DMS 273 treated with DMSO at 0.1 percent for 48 hours (cell line): ENCODE measurements around the gene SLC6A6.
"Not testable (repeated sequence)": the region's sequence is repeated elsewhere in the genome, so short reads cannot be mapped to it uniquely, and the experiment has no call there.

Experiments
- DNase-seq: peaks from one replicate; lab custom pipeline; 2025; lab: John Stamatoyannopoulos, UW

Gene SLC6A6

GRCh38 chr3:14507757-14508504, 105.5 kb downstream of the SLC6A6 start:
- DNase-seq: no peak

GRCh38 chr3:14508505-14508819, 106.1 kb downstream of the SLC6A6 start:
- DNase-seq: no peak

GRCh38 chr3:14508966-14509795, 106.8 kb downstream of the SLC6A6 start:
- DNase-seq: no peak

GRCh38 chr3:14509796-14510100, 107.3 kb downstream of the SLC6A6 start:
- no peak for DNase-seq

GRCh38 chr3:14510838-14511622, 108.6 kb downstream of the SLC6A6 start:
- no peak for DNase-seq

GRCh38 chr3:14511623-14512280, 109.3 kb downstream of the SLC6A6 start:
- no peak for DNase-seq

GRCh38 chr3:14512281-14512941, 110.0 kb downstream of the SLC6A6 start:
- DNase-seq: no peak

- DNase-seq: no peak
These were observed 110.5 kb downstream of the SLC6A6 start for GRCh38 chr3:14512942-14513327.

- DNase-seq: no peak
These were observed 111.3 kb downstream of the SLC6A6 start for GRCh38 chr3:14513566-14514322.

GRCh38 chr3:14514323-14514720, 111.9 kb downstream of the SLC6A6 start:
- DNase-seq: no peak

GRCh38 chr3:14515526-14515925, 113.1 kb downstream of the SLC6A6 start:
- not testable (repeated sequence) for DNase-seq

- DNase-seq: no peak
These were observed 114.4 kb downstream of the SLC6A6 start for GRCh38 chr3:14516738-14517345.

GRCh38 chr3:14517601-14518431, 115.4 kb downstream of the SLC6A6 start:
- no peak for DNase-seq

GRCh38 chr3:14518432-14518802, 116.0 kb downstream of the SLC6A6 start:
- DNase-seq: no peak

GRCh38 chr3:14518893-14519292, 116.5 kb downstream of the SLC6A6 start:
- no peak for DNase-seq

GRCh38 chr3:14519406-14519805, 117.0 kb downstream of the SLC6A6 start:
- DNase-seq: no peak

- no peak for DNase-seq
These were observed 117.7 kb downstream of the SLC6A6 start for GRCh38 chr3:14520149-14520548.

GRCh38 chr3:14520967-14521366, 118.6 kb downstream of the SLC6A6 start:
- no peak for DNase-seq

GRCh38 chr3:14521611-14522010, 119.2 kb downstream of the SLC6A6 start:
- no peak for DNase-seq
